GM21786 (cell line): ENCODE results near the gene EML6.
"Not testable (repeated sequence)": the region's sequence is repeated elsewhere in the genome, so short reads cannot be mapped to it uniquely, and the experiment has no call there.

Source experiments
- ATAC-seq: cut with Tn5 transposase; IDR thresholded peaks from one replicate; pipeline ENCODE4 v1.9.1; 2021; ENCODE audit not compliant: unreplicated experiment

EML6 gene

DNA sequence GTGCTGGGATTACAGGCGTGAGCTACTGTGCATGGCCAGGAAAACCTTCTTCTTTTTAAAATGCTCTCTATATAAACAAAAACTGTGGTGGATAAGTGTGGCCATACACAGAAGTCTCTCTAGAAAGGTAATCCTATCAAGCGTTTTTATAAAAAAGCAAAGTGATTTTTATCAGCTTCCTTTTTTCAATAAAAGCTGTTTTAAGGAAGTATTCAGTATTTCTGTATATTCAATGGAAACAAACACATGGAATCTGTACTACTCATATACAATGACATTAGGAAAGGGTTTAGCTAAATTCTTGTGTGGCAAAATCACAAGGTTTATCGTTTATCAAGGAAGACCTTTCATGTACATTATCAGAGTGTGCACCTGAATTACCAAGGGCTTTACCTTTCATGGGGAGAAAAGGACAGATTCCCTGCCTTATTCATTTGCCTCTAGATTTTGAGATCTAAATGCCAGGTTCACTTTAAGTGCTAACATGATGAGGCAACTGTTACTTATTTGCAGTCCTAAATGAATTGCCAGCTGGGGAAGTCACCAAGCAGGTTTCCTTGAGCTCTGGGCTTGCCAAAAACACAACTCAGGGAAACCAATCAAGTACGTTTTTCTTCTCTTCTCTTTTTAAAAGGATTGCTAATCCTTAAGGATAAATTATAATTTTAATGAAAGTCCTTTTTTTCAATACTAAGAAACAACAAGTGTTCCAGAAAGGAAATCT, 256.0 kb downstream of the EML6 start:
- ATAC-seq = no peak

DNA sequence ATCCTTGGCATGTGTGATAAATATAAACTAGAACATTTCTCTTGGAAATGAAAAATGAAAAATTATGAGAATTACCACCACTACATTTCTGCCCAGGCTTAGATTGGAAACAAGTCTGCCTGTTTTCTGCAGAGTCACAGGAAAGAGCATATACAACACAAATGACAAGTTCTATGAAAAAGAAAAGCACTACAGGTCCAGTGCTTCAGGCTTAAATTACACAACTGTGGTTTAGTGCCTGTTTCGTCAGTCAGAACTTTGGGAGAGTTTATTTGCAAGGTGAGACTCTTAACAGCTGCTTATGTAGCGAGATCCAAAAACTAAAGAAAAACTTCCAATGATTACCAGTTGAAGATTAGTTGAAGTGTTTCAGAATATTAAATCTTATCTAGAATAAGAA, 257.9 kb downstream of the EML6 start:
- ATAC-seq = no peak

DNA sequence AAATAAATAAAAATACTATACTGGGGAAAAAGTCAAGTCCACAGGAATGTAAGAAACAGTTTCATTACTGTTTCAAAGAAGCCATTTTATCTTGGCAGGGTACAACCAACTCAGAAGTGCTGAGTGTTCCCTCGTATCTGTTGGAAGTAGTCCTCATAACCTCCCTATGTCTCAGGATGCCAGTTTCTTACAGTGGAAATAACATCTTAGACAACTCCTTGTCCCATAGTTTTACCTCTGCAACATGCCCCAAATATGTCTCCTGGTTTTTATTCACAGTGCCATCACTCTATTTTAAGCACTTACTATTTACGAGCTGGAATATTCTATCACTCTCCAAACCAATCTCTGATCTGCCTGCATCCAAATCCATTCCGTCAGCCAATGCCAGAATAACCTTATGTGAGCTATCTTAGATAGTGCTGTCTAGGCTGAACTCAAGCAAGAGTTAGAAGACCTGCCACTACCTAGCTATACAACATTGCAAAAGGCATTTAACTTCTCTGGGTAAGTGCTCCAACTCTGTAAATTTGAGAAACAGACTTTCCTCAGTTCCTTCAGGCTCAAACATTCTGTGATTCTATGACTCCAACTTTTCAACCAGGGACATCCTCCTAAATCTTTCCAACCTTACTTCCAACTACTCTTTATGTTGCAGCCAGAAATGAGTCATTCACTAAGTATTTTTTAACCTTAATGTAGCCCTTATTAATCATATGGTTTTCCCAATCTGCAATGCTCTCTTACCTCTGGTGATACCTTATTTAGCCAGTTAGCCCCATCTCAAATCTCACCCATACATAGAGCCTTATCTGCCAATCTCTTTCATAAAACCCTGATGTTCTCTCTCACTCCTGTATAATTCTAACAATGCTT, 260.1 kb downstream of the EML6 start:
- no peak for ATAC-seq

DNA sequence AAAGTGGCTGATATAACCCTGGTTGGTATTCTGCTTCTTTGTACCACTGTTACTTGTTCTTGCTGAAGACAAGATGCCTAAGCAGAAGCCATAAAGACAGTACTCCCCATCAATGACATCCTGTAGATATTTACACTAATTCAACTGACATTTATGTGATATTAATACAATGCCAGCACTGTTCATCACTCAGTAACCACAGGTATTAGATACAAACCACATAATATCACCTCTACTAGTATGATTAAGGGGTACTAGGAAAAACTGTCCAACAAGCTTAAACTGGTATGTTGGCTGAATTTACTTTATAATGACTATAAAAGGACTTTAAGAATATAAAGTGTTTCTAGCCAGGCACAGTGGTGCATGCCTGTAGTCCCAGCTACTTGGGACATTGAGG, 261.0 kb downstream of the EML6 start:
- no peak for ATAC-seq

DNA sequence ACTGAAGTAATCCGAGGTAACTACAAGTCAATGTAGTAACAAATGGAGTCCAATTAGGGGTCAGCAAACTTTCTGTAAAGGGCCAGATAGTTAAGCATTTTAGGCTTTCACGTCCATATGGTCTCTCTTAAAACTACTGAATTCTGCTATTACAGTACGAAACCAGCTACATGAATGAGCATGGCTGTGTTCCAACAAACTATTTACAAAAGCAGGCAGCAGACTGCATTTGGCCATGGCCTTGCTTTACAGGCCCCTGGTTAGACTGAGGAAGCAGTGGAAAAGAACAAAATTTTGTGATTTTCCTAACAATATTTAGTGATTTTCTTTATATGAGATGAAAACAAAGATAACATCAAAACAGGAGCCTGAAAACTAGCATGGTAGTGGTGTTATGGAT, 262.8 kb downstream of the EML6 start:
- ATAC-seq = no peak

DNA sequence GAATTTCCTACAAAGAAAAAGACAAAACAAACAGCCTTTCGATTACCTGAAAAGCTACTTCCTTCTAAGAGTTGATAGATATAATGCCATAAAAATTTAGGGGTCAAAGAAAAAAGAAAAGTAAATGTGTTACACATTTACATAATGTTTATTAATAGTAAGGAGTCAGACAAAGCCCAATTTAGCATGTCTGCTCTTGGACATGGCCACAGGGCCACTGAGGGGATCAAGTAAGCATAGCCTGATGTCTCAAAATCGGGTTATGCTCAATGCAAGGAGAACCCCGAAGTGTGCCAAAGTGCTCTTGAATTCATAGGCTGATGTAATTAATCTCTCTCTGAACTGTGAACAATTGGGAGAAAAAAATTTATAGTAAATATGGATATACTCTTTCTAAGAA, 265.1 kb downstream of the EML6 start:
- no peak for ATAC-seq

DNA sequence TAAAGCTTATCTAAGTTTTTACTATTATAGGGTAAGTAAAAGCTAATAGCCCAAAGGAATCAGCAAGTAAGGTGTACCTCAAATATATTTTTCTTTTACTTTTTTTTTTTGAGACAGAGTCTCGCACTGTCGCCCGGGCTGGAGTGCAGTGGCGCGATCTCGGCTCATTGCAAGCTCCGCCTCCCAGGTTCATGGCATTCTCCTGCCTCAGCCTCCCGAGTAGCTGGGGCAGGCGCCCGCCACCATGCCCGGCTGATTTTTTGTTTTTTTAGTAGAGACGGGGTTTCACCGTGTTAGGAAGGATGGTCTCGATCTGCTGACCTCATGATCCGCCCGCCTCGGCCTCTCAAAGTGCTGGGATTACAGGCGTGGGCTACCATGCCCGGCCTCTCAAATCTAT, 267.2 kb downstream of the EML6 start:
- ATAC-seq = not testable (repeated sequence)

DNA sequence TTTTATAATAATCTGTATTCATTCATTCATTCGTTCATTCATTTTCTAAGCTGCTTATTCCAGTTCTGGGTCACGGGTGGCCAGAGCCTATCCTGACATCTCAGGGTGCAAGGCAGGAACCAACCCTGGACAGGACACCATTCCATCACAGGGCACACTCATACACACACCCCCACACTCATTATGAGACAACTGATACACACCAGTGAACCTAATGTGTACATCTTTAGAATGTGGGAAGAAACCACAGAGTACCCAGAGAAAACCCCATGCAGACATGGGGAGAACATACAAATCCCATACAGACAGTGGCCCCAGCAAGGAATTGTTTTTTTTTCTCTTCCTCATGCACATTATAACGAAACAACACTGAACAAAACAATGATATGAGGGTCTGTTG, 272.1 kb downstream of the EML6 start:
- no peak for ATAC-seq

DNA sequence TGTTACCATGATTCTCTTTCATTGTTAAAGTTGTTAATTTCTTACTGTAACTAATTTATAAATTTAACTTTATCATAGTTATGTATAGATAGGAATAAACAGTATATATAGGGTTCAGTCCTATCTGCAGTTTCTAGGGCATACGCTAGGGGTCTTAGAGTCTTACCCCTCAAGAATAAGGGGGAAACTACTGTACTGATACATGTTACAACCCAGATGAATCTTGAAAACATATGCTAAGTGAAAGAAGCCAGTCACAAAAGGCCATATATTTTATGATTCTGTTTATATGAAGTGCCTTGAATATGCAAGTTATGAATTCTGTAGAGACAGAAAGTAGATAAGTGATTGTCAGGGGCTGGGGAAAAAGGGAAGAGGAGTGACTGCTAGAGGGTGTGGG, 274.4 kb downstream of the EML6 start:
- no peak for ATAC-seq

DNA sequence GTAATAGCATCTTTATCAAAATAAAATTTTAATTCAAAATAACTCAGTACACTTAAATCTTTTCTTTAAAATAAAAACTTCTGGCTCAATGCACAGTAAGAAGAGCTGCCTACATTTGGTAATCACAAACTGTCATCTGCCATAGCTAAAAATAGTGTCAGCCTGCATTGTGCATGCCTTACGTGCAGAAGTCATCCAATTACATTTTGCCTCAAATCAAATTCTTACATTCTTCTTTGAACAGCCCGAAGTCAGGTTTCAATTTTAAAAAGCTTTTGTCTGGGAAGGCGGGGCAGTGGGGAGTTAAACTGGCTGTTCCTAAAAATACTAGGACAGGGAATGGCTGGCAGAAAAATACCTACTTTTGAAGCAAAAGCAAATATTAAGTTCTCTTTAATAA, 275.7 kb downstream of the EML6 start:
- ATAC-seq = peak; percentile 52

DNA sequence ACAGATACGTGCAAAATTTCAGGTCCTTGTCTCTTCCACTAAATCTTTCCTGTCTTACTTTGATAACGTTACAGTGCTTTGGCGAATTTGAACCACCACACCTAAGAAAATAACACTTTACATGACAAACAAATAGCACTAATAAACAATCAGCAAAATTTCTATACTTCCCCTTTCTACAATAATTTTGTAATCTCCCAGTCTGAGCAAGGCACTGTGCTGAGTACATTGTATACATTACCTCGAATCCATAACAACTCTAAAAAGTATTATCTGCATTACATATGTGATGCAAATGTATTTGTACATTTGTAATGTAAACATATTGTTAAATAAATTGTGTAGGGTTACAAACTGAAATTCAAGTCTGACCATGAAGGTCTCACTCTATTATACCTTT, 276.9 kb downstream of the EML6 start:
- ATAC-seq = no peak

DNA sequence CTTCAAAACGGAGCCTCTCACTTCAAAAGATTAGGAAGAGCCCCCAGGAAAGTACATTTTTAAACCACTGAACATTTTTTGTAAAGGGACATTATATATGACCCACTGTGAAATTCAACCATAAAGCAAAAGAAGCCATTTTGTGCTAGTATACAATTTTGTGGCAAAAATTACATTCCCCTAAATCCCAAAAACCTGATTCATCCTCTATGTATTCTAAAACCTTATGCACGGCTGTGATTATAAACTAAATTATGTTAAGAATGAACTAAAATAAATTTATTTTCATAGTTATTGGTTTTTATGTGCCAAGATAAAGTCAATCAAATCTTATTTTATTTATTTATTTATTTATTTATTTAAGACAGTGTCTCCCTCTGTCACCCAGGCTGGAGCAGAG, 278.3 kb downstream of the EML6 start:
- no peak for ATAC-seq

DNA sequence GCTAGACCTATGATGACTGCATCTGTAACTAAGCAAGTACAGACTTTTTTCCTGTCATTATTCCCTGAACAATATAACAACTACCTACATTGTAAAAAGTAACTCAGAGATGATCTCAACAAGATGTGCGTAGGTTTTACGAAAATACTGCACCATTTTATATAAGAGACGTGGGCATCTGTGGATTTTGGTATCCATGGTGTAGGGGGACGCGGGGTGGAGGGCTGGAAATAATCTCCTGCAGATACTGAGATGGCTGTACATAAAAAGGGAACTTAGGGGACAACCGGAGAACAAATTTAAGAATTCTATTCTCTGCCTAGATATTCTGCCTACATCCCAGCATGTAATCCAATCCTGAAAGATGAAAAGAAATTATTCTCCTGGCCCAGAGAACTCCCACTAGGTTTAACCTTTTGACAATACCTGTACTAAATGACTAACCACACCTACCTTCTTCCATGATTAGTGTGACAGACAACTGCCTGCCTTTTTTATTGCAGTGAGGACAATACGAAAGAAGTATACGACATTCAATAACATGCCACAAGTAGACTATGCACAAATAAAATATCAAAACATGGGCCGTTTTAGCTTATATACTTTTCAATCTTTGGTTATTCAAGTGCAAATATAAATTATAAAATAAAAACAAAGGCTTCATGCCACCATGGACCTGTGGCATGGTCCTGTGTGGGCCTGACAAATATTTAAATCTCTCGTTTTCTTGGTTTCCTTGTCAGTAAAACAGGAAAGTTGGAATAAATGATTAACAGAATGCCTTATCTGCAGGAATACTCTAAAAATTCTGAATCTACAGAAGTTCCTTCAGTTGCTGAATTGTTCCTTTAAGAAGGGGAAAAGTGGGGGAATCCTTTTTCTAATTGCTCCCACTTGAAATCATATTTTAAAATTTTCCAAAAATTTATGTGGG, 280.5 kb downstream of the EML6 start:
- ATAC-seq = no peak

DNA sequence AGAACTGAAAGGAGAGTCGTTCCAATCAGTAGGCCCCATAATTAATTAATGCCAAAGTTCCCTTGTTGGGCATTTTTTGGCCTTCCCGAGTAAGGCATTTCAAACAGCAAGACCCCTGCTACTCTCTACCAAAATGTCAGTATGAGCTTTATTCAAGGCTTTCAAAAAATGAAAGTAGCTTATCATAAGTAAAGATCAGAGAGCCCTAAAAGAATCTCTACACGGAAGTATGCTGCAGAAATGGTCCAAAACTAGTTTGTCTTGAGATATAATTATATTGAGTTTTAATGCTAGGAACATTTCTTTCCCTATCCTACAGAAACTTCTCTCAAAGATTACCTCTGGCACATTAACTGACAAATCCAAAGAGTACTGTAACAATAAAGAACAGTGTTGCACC, 282.8 kb downstream of the EML6 start:
- no peak for ATAC-seq

DNA sequence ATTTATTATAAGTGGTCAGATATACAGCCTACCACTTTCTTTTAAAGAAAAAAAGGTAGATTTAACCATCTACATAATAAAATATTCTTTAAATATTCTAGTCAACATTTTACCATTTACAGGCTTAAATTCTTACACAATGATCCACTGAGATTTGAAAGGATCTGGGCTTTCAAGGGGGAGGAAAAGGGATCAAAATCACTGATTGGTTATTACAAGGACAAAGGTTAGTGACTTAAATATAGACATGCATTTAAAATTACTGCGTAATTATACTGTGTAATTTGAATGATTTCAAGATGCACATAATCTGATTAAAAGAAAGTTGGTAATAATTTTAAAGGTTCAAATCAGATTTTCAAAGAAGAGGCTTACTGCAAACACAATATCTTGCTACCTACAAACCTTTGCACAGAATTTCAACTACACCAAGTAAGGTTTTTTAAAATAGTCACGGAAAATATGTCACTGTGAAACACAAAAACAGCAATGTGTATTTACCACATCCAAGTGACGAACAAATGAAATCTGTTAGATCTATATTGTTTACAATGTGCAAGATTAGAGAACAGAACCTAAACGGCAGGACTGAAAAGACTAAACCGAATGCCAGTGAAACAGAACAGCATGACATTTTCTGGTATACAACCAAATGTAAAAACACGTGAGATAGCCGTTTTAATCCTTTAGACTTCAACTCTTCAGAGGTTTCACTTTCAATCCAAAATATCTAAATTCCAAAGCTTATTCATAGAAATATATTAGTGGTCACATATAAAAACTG, 286.0 kb downstream of the EML6 start:
- no peak for ATAC-seq

DNA sequence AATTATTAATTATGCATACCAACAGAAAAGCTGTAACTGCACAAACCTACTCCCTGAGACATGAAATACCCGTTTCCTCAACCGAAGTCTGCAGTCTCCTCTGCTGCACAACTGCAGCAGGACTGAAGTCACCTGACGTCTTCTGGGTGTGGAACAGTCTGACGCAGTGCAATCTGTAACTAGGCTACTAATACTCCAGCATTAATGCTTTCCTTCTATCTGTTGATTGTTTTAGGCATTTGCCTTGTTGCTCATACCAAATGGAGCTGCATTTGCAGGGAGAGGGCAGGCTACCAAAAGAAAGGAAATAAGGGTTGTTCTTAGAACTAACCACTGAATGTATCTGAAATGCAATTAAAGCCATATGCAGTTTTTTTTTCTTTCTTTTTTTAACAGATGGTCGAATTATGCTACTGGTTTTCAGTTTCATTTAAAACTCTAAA, 286.7 kb downstream of the EML6 start:
- ATAC-seq = peak; percentile 94

DNA sequence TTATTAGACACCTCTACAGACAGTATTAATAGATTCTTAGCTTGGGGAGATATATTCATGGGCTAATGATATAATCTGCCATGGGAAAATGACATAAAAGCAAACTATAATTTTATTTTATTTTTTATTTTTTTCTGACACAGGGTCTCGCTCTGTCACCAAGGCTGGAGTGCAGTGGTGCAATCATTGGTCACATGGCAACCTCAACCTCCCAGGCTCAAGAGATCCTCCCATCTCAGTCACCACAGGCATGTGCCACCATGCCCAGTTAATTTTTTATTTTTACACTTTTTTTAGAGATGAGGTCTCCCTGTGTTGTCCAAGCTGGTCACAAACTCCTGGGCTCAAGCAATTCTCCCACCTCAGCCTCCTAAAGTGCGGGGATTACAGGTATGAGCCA, 287.5 kb downstream of the EML6 start:
- ATAC-seq = no peak

DNA sequence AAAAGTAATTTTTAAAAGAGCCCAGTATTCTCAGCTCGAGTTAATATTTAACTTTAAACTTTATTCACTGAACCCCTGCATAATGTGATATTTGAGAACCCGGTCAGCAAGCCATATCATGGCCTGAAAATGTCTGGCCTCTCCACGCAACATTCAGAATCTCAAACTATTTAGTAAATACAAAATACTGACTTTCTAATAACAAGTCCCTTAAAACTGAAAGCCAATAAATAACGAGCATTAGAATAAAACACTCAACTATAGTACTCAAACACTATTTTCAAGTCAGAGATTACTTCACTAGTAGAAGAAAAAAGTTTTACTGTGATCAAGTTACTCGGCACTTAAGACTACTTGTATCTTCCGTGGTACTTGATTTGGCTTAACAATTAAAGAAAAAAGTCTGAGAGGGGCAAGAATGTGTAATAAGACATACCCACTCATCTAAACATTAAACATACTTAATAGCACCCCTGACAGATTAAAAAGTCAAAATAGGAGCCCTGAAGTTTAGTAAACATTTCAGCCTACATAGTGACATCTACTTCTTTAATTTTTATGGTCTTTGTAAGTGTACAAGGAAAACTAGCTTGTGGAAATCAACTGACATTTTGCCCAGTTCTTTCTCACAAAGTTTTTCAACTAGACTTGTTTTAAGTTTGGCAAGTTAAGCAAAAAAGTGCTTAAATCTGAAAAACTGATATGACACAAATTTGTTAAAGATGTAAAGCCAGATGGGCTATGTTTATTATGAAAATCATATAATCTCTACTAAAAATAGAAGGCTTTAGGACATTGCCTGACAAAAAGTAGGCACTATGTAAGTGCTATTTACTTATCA, 288.6 kb downstream of the EML6 start:
- ATAC-seq = no peak

DNA sequence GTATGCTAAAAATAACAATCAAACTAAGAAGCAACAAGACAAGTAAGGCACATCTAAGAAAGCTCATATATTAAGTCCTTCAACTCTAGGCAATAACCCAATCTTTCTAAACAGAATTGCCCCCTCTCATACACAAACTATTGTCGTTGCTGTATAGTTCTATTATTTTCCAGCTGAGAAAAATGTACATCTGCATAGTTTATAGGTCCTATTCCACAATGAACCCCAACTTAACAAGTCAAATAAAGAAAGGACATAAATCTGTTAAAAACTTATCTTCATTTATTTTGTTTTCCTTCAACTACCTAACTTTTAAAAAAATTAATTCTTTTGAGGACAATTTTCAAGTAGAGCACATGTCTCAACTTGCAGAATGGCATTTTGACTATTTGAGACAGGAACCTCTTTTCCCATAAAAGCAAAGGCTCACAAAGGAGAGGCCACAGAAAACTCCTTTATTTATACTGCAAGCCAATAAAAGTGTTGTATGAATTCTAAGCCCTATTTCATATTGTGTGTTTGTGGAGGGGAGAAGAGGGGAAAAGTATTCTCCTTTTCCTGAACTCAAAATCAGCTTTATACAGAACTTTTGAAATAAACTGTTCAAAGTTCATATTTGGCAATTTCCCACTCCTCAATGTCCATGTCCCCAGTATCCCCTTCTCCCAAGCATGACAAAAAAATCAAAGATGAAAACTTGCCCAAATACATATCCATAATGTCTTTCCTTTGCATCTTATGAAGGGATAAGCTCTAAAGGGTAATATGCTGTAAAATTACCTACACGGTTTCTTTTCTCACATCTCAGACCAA, 289.4 kb downstream of the EML6 start:
- ATAC-seq = no peak
